GM10266 (cell line): Measurements from ENCODE around the gene C16orf95.

Source experiments
- DNase-seq: peaks from one replicate; pipeline ENCODE4 v3.0.0; 2012; ENCODE audit errors: extremely low spot score
- TF ChIP-seq, protein P1 (sequence below): IDR thresholded peaks from 2 replicates; pipeline ENCODE4 v1.5.1; 2012; ENCODE audit warnings: mild to moderate bottlenecking, low read depth; ENCODE audit not compliant: control insufficient read depth, insufficient read depth; ENCODE audit errors: missing control alignments

The C16orf95 gene

DNA sequence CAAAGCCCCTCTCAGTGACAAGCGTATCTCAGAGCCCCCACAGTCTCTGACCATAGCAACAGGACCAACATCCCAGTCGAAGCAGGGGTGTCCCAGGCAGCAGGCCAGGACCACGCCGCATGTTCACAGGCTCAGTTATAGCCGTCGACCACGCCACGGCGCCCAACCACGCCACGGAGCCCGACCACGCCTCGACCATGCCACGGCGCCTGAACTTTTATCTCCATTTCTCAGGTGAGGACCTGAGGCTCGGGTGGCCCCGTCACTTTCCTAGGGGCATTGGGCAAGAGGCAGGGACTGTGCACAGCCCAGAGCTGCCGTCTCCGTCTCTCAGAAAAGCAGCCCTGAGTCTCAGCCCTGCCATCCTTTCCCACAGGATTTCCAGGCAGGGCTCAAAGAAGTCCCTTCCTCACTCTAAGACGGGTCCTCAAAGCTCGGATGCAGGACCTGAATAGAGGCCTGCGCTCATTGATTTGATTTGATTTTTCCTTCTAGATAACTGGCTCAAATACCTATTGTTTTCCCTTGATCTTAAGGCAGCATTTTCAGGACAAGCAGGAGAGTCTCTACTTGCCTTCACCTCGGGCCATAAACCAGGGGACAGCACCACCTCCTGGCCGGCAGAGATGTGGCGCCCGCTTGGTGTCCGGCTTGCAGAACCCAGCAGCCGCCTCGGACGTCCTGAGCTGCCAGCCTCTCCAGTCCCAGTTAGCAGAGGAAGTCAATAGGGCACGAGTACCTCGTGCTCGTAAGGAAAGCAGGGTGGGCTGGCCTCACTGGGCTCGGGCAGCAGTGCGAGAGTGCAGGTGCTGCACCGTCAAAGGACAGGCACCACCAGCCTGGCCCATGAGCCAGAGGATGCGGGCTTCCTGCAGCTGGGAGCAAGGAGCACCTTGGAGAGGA, 38.8 kb downstream of the C16orf95 start:
- peak; percentile 82 for DNase-seq
- TF ChIP-seq, protein P1, sequence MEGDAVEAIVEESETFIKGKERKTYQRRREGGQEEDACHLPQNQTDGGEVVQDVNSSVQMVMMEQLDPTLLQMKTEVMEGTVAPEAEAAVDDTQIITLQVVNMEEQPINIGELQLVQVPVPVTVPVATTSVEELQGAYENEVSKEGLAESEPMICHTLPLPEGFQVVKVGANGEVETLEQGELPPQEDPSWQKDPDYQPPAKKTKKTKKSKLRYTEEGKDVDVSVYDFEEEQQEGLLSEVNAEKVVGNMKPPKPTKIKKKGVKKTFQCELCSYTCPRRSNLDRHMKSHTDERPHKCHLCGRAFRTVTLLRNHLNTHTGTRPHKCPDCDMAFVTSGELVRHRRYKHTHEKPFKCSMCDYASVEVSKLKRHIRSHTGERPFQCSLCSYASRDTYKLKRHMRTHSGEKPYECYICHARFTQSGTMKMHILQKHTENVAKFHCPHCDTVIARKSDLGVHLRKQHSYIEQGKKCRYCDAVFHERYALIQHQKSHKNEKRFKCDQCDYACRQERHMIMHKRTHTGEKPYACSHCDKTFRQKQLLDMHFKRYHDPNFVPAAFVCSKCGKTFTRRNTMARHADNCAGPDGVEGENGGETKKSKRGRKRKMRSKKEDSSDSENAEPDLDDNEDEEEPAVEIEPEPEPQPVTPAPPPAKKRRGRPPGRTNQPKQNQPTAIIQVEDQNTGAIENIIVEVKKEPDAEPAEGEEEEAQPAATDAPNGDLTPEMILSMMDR: peak; percentile 80

DNA sequence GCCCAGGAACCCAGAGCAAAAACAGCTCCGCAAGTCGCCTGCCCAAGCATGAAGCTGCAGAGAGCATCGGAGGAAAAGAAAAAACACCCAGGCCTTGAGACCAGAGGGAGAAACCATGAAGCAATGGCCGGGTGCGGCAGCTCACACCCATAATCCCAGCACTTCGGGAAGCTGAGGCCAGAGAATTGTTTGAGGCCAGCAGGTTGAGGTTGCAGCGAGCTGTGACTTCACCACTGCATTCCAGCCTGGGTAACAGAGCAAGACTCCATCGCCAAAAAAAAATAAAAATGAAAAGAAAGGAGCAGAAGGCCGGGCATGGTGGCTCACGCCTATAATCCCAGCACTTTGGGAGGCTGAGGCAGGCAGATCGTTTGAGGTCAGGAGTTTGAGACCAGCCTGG, 40.3 kb downstream of the C16orf95 start:
- TF ChIP-seq, protein P1: no peak
- DNase-seq: no peak

- TF ChIP-seq, protein P1: no peak
- DNase-seq: peak; percentile 44
These were observed 41.0 kb downstream of the C16orf95 start for GRCh38 chr16:87276091-87276701.

DNA sequence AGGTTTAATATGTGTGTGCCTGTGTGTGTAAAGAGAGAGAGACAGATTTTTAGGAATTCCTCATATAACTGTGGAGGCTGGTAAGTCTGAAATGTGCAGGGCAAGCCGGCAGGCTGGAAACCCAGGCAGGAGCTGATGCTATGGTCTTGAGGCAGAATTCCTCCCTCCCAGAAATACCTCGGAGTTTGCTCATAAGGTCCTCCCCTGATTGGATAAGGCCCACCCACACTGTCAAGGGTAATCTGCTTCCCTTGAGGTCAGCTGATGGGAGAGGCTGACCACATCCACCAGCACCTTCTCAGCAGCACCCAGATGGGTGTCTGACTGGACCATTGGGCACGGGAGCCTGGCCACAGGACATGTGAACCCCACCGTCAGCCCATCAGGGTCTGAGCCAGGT, 42.4 kb downstream of the C16orf95 start:
- DNase-seq: no peak
- TF ChIP-seq, protein P1: no peak

DNA sequence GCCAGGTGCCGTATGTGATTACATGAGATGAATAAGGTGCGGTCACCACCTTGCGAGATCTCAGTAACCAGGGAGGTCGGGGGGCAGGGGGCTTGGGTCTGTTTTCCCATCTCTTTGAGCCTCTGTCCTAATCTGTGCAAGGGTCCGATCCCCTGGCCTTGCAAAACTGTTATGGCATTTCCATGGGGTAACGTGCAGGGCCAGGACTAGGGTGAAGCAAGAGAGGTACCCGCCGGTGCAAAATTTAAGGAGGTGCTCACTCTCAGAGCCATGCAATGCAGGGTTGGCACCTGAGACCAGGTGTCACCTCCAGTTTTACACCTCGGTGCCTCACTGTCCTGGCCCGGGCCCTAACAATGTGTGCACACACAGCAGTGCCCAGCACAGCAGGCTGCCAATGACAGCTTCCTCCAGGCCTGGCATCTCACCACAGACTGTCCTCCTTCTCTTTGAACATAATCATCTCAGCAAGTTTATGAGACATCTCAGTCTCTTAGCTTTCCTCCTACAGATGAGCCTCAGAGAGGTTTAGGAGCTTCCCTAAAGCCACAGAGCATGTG, 43.6 kb downstream of the C16orf95 start:
- DNase-seq: no peak
- TF ChIP-seq, protein P1: no peak

GRCh38 chr16:87271256-87271655, 45.9 kb downstream of the C16orf95 start:
- DNase-seq: no peak
- TF ChIP-seq, protein P1: no peak
